OCI-LY7 (cell line): Measurements from ENCODE around the gene LRCOL1. TPM values are rescaled to one million over a fixed set of nuclear protein-coding genes. Genes with fewer than 3 reads are reported as not detected.

Experiments used
- BruUV-seq: library from RNA; stranded (reverse); fragments of 400-500 nt; replicated peaks from 2 replicates; lab custom pipeline; 2021; lab: Mats Ljungman, UMichigan
- CTCF ChIA-PET: fragments of 300-600 bp; sonication (Branson Sonifier 250); formaldehyde crosslinking; loops from one replicate; lab custom pipeline; 2022; ENCODE audit warnings: antibody characterized with exemption; ENCODE audit not compliant: unreplicated experiment; lab: Charles Lee
- POLR2A ChIA-PET: fragments of 300-600 bp; sonication (Branson Sonifier 250); formaldehyde crosslinking; loops from one replicate; lab custom pipeline; 2022; ENCODE audit warnings: antibody characterized with exemption; lab: Charles Lee
- DNase-seq: peaks from one replicate; pipeline ENCODE4 v3.0.0-alpha.2; 2015; ENCODE audit warnings: low spot score
- H2AFZ ChIP-seq: fragments of 200-600 bp; sonication (generic), shearing (Covaris generic); 2 replicates; pipeline ENCODE4 v1.6.1; 2014; ENCODE audit warnings: mild to moderate bottlenecking, antibody characterized with exemption, low read length, moderate library complexity
- H3K27ac ChIP-seq: fragments of 200-600 bp; sonication (generic); 2 replicates; pipeline ENCODE4 v1.5.1; 2014; ENCODE audit warnings: mixed run types, low read depth, mild to moderate bottlenecking, moderate library complexity, low read length, inconsistent platforms; ENCODE audit not compliant: poor library complexity, severe bottlenecking
- H3K36me3 ChIP-seq: fragments of 200-600 bp; sonication (generic); 2 replicates; pipeline ENCODE4 v1.6.1; 2014; ENCODE audit warnings: mild to moderate bottlenecking, antibody characterized with exemption, low read length, moderate library complexity, mixed read lengths; ENCODE audit not compliant: insufficient read depth
- H3K4me1 ChIP-seq: fragments of 200-600 bp; sonication (generic); 2 replicates; pipeline ENCODE4 v1.5.1; 2014; ENCODE audit warnings: mild to moderate bottlenecking, low read length; ENCODE audit not compliant: insufficient read depth, poor library complexity, severe bottlenecking
- H3K4me2 ChIP-seq: fragments of 200-600 bp; sonication (generic); 2 replicates; pipeline ENCODE4 v1.6.1; 2014; ENCODE audit warnings: mild to moderate bottlenecking, low read length
- H3K4me3 ChIP-seq: fragments of 200-600 bp; sonication (generic); 2 replicates; pipeline ENCODE4 v1.5.1; 2014; ENCODE audit warnings: mild to moderate bottlenecking, low read depth, low read length; ENCODE audit not compliant: poor library complexity, severe bottlenecking
- H3K79me2 ChIP-seq: fragments of 200-600 bp; sonication (generic); 2 replicates; pipeline ENCODE4 v1.6.1; 2016; ENCODE audit warnings: low read depth, mild to moderate bottlenecking, low read length, moderate library complexity, mixed read lengths; ENCODE audit not compliant: insufficient read depth
- H3K9me2 ChIP-seq: fragments of 200-600 bp; sonication (generic); 2 replicates; pipeline ENCODE4 v1.6.1; 2016; ENCODE audit warnings: mild to moderate bottlenecking, low read length, mixed read lengths; ENCODE audit not compliant: insufficient read depth
- H3K9me3 ChIP-seq: fragments of 200-600 bp; sonication (generic); 2 replicates; pipeline ENCODE4 v1.6.1; 2014; ENCODE audit warnings: mild to moderate bottlenecking, mixed run types, low read length, mixed read lengths
- H4K20me1 ChIP-seq: fragments of 200-600 bp; sonication (generic); 2 replicates; pipeline ENCODE4 v1.6.1; 2014; ENCODE audit warnings: mild to moderate bottlenecking, antibody characterized with exemption, low read length, moderate library complexity, mixed read lengths; ENCODE audit not compliant: insufficient read depth
- CTCF ChIP-seq: fragments of 200-600 bp; sonication (generic); conservative IDR thresholded peaks from 2 replicates; pipeline ENCODE4 v1.5.1; 2014; ENCODE audit warnings: mild to moderate bottlenecking, antibody characterized with exemption, low read length, moderate library complexity, mixed read lengths
- EZH2phosphoT487 ChIP-seq: fragments of 200-600 bp; sonication (generic); IDR thresholded peaks from 2 replicates; pipeline ENCODE4 v1.6.1; 2018; ENCODE audit warnings: low read depth, borderline replicate concordance, mild to moderate bottlenecking, mixed run types, antibody characterized with exemption, low read length, moderate library complexity, mixed read lengths
- intact Hi-C: fragments of 100-400 bp; cut with micrococcal nuclease; formaldehyde crosslinking; loops from one replicate; pipeline ENCODE4 v1.10.0; 2022; ENCODE audit not compliant: unreplicated experiment
- total RNA-seq, 2 experiments: library from RNA; depleted of rRNA in 1 of 2; stranded (reverse); fragments of >200 nt in 1 of 2; shearing (Covaris generic) in 1 of 2; gene quantifications; 2 replicates each; pipeline ENCODE4 v1.2.3, GENCODE V29; 2014 to 2022

LRCOL1 gene
- total RNA-seq, 2 experiments from 2014 or later = not detected

DNA sequence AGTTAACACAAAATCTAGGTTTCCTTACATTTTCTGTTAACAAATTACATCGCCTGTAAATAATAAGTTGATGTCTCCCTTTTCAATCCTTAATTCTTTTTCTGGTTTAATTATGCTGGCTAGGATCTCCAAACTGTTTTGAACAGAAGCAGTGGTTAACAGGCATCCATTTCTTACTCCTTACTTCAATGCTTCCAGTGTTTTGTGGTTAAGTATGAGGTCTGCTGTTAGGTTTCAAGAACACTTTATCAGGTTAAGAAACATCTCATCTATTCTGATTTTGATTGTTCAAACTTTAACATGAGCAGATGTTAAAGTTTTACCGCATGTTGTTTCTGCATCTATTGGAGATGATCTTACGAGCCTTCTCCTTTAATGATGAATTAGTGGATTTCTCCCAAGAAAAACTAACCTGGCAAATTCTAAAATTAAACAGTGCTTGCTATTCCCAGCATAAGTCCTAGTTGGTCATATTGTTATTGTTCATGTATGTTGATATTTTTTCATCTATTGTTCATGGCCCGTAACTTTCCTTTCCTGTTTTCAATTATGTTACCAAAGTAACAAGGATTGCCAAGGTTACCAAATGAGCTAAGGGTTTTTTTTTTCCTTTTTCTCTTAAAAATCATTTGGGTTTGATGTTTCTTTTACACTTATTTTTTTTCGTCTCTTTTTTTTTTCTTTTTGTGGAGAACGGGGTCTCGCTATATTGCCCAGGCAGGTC lies 43.3 kb upstream of the LRCOL1 start:
- no peak overlapping the region for H3K4me2 ChIP-seq
- CTCF ChIA-PET = no interaction called here
- H2AFZ ChIP-seq = no peak overlapping the region
- H3K36me3 ChIP-seq = peaks cover 99% of the 10 kb centered on the region
- no peaks in the 10 kb centered on the region for H3K4me1 ChIP-seq
- DNase-seq = no peak
- no peak overlapping the region for H3K4me3 ChIP-seq
- intact Hi-C loops = no loop called here
- H3K9me3 ChIP-seq = no peaks in the 10 kb centered on the region
- H4K20me1 ChIP-seq = no peaks in the 10 kb centered on the region
- TF ChIP-seq CTCF (no peak), EZH2phosphoT487 (no peak)
- no peak overlapping the region for H3K27ac ChIP-seq
- POLR2A ChIA-PET = interaction anchor here (0.7 kb wide), 1 partner anchor 20 kb away, joined by 4 read pairs; no protein-coding TSS in a partner anchor
- BruUV-seq = TSS peak; percentile 50
- H3K9me2 ChIP-seq = no peaks in the 10 kb centered on the region
- no peaks in the 10 kb centered on the region for H3K79me2 ChIP-seq

DNA sequence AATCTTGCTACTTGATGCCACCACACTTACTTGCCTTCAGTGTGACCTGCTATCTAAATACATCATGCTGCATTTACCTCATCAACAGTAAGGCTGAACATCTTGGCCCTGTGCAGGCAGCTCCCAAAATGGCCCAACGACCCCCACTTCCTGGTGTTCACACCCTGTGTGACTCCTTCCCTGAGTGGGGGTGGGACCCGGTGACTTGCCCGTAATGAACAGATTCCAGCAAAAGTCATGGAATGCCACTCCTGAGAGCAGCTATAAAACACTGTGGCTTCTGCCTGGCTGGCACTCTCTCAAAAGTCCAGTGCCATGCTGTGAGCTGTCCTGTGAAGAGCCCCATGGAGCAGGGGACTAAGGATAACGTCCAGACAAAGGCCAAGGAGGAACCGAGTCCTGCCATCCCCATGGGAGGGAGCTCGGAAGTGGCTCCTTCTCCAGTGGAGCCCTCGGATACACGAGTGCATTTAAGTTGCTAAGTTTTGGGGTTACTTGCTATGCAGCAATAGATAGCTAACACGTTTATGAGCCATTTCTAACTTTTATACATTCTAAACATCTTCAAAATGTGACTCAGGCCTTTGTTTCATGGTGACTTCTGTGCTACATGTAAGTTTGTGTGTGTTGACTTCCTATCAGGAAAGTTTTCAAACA lies 41.2 kb upstream of the LRCOL1 start:
- ChIA-PET CTCF (interaction anchor here (0.7 kb wide), 1 partner anchor 11 kb away, joined by 3 read pairs; no protein-coding TSS in a partner anchor), POLR2A (no interaction called here)
- Histone ChIP-seq H4K20me1 (no peaks in the 10 kb centered on the region), H3K4me3 (no peak overlapping the region), H3K4me2 (no peak overlapping the region), H3K9me3 (no peaks in the 10 kb centered on the region), H3K79me2 (no peaks in the 10 kb centered on the region), H3K27ac (no peak overlapping the region), H3K9me2 (no peaks in the 10 kb centered on the region), H2AFZ (no peak overlapping the region), H3K36me3 (peaks cover 98% of the 10 kb centered on the region), H3K4me1 (no peaks in the 10 kb centered on the region)
- TF ChIP-seq EZH2phosphoT487 = no peak
- no peak for TF ChIP-seq CTCF
- DNase-seq = no peak
- intact Hi-C loops = no loop called here
- BruUV-seq = no TSS peak
